HEK293 (cell line): ENCODE data around the gene ZNF609.

Experiments used
- ZNF404 ChIP-seq: fragments of 450-650 bp; formaldehyde crosslinking; IDR thresholded peaks from 2 replicates; pipeline ENCODE4 v1.5.1; 2017; ENCODE audit warnings: missing biosample characterization, missing genetic modification characterization
- TF ChIP-seq, protein P1 (sequence below): fragments of 450-650 bp; formaldehyde crosslinking; IDR thresholded peaks from 2 replicates; pipeline ENCODE4 v1.5.1; 2016; ENCODE audit warnings: missing biosample characterization, missing genetic modification characterization

DNA sequence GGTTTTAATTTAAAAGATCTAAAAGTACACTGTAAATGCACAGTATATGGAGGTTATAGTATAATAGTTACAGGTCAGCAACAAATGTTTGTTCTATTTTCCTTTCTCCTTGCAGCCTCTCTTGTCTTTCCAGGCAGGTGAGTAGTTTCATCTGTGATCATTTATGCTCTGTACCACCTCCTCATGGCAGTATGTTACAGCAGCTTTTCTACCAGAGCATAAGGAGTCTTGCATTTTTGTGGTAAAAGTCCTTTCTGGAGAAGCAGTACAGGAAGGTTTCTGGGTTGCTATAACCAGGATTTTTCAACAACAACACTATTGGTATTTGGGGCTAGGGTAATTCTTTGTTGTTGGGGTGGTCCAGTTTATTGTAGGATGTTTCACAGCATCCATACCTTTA, 59.5 kb downstream of the ZNF609 start:
- TF ChIP-seq ZNF404 = no peak
- TF ChIP-seq, protein P1, sequence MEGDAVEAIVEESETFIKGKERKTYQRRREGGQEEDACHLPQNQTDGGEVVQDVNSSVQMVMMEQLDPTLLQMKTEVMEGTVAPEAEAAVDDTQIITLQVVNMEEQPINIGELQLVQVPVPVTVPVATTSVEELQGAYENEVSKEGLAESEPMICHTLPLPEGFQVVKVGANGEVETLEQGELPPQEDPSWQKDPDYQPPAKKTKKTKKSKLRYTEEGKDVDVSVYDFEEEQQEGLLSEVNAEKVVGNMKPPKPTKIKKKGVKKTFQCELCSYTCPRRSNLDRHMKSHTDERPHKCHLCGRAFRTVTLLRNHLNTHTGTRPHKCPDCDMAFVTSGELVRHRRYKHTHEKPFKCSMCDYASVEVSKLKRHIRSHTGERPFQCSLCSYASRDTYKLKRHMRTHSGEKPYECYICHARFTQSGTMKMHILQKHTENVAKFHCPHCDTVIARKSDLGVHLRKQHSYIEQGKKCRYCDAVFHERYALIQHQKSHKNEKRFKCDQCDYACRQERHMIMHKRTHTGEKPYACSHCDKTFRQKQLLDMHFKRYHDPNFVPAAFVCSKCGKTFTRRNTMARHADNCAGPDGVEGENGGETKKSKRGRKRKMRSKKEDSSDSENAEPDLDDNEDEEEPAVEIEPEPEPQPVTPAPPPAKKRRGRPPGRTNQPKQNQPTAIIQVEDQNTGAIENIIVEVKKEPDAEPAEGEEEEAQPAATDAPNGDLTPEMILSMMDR = no peak
